ENCODE measurements around the gene NACC2.
"Not testable (repeated sequence)": the region's sequence is repeated elsewhere in the genome, so short reads cannot be mapped to it uniquely, and the experiment has no call there.

NACC2 gene

GRCh38 chr9:136109351-136110081 lies 14.4 kb upstream of the NACC2 start:
- DNase-seq = peak; percentile 90

GRCh38 chr9:136108648-136109266 lies 13.7 kb upstream of the NACC2 start:
- no peak for DNase-seq

GRCh38 chr9:136107953-136108647 lies 13.0 kb upstream of the NACC2 start:
- no peak for DNase-seq

DNA sequence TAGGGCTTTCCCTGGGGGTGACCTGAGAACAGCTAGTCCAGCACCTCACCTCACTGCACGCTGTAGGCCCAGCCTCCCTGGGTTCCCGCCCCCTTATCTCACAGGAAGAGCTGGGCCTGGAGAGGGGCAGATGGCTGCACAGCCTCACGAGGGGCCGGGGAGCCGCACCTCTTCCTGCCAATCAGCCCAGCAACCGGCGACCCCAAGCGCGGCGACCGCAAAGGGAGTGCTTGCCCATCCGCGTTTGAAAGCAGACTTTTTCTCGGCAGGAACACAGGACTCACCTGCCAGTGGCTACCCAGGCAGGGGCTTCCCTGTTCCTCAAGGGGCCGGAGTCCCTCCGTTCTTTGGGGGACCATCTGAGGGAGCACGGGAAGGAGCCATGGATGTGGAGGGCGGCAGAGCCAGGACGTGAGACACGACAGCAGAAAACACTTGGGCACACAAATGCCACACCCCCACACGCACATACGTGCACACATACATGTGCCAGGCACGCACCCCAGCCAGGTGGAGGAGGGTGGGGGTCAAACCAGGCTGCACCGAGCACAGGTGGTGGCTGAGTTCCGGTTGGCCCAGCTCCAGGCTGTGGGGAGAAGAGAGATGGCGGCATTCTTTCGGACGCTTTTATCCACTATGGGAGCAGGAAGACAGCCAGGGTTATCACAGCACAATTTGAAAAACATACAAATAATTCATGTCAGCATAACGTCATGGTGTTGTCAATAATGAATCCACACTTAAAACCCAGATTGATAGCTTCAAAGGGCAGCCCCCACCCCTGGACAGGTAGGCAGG lies 12.3 kb upstream of the NACC2 start:
- DNase-seq = no peak

- no peak for DNase-seq
These were observed 10.5 kb upstream of the NACC2 start for GRCh38 chr9:136105398-136106135.

GRCh38 chr9:136104916-136105315 lies 9.8 kb upstream of the NACC2 start:
- no peak for DNase-seq

DNA sequence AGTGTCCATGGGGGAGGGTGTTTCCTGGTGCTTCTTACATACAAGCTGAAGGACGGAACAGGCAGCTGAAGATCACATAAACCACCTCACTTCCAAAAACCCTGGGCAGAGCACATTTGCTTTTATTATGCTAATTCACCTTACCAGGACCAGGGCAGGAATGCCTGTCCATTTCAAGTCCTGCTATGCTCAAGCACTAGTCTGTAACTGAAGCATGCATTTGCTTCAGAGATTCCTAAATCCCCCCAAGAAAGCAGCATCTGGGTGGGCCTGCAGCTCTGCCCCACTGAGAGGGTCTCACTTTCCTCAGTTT lies 9.4 kb upstream of the NACC2 start:
- DNase-seq = no peak

DNA sequence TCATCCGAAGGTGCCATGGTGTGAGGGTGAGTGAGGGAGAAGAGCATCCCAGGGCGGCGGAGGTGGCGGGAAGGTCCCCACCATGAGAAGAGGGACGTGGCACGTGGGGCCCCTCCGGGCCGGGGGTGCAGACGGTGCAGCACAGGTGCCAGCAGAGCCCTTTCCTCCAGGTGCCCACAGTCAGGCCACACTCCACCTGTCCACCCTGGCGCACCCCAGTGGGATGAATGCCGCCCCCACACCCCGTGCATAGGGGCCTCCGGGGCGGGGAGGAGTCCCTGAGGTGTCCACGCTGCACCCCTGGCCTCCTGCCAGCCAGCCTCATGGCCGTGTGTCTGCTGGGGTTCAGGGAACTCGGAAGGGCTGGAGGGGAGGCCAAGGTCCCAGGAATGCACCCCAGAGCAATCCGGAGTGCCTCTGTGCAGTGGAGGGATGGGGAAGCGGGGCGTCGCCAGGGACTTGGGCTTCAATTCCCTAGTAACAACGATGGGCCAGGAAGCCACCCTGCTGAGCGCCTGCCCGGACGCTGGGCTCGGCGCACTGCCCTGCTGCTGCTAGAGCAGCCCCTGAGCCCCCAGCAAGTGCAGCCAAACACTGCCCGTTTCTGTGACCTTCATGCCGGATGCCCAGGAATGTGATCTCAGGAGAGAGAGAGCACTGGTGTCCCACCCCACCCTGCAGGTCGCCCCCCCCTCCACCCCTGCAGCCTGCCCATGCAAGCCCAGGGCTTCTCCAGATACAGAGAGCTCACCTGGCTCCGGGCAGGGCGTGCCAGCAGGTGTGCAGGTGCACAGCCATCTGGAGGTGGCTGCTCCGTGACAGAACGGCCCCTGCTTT lies 8.8 kb upstream of the NACC2 start:
- DNase-seq = no peak

- DNase-seq = not testable (repeated sequence)
These were observed 6.6 kb upstream of the NACC2 start for GRCh38 chr9:136101615-136102074.

DNA sequence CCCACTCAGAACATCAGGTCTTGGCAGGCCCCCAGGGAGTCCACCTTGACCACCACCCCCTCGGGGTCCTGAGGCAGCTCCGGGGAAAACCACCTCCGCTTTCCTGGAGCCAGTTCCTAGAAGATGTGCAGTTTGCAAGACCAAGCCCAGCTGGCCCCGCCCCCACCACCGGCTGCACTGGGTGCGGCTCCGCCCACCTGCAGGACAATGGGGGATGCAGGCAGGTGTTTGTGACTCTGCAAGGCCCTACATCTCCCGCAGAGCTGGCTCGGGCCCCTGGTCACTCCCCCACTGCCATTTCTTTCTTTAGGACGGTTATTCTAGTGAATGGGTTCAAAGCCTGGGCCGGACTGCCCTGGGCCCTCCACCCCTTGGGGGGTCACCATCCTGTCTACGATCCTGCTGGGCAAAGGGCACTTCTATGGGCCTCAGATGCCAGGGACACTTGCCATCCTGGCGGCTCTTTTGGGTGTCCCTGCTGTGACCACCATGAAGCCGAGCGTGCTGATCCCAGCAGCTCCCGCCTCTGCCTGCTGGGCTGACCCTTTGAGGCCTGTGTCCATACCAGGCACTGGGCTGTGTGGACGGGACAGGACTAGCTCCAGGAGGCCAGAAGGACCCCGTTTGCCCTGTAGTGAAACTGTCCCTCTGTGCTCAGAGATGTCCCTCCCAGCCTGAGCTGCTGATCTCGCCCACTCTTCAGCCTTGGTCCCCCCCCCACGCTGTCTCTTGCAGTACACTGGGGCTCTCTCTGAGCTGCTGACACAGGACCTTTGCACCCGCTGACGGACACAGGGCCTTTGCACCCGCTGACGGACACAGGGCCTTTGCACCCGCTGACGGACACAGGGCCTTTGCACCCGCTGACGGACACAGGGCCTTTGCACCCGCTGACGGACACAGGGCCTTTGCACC lies 5.9 kb upstream of the NACC2 start:
- no peak for DNase-seq

- DNase-seq = no peak
These were observed 4.5 kb upstream of the NACC2 start for GRCh38 chr9:136099542-136099941.

DNA sequence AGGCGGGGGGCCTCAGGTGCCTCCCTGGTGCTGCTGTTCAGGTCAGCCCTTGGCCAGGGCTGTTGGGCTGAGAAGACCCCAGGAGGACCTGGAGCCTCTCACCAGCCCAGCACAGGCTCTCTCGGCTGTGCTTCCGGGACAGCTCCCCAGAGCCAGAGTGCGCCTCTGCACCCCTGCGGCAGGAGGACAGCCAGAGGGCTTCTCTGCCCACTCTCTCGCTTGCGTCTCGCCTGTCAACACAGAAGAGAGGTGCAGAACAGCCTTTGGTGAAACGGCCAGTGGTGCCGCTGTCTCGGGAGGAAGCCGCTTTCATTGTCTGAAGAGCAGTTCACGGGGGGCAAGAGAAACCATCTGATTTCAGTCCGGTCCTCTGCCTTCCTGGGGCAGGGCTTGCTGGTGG lies 3.8 kb upstream of the NACC2 start:
- no peak for DNase-seq

GRCh38 chr9:136098210-136098609 lies 3.1 kb upstream of the NACC2 start:
- no peak for DNase-seq

DNA sequence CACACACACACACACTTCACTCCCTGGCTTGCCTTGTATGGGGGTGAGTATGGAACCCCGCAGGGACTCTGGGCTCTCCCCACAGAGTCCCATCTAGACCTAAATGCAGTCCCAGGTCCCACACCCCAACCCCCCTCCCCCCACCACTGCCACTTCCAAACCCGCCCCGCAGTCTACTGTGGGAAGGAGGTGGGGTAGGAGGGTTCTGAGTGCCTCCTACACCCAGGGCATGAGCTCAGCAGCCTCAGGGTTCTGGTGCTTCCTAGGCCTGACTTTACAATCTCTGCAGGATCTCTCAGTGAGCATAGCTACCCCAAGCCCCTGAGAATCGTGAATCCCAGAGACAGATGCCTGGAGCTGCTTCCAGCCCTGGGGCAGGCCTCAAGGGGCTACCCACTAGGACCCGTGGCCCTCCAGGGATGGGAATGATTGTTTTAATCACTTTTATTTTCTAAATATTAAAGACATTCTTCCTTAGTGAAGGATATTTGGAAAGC lies 1.5 kb upstream of the NACC2 start:
- DNase-seq = no peak

GRCh38 chr9:136093995-136094881 lies 851 bp downstream of the NACC2 start:
- DNase-seq = peak; percentile 65

GRCh38 chr9:136093346-136093986 lies 1.6 kb downstream of the NACC2 start:
- no peak for DNase-seq

- no peak for DNase-seq
These were observed 2.3 kb downstream of the NACC2 start for GRCh38 chr9:136092741-136093140.

GRCh38 chr9:136092353-136092650 lies 2.8 kb downstream of the NACC2 start:
- no peak for DNase-seq
